RKO (cell line): ENCODE results near the gene TMEM156.

Experiments used
- DNase-seq: peaks from one replicate; pipeline ENCODE4 v3.0.0-alpha.2; 2016; ENCODE audit warnings: low spot score

The TMEM156 gene

DNA sequence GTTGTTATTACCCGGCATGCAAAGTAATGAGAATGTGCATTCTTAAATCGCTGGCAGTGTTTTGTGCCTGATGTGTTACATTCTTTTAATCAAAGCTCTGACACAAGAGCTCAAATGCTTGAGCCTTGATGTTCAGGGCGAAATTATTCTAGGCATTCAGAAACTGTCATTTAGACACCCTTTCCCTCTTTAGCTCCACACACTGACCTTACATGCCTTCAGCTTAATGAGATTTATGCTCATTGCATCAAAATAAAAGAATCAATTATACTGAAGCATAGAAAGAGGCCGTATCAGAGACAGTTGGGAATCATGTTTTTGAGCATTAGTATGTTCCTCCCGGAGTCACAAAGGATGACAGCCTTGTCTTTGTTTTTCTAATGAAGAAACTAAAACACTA lies 107.9 kb downstream of the TMEM156 start:
- no peak for DNase-seq

DNA sequence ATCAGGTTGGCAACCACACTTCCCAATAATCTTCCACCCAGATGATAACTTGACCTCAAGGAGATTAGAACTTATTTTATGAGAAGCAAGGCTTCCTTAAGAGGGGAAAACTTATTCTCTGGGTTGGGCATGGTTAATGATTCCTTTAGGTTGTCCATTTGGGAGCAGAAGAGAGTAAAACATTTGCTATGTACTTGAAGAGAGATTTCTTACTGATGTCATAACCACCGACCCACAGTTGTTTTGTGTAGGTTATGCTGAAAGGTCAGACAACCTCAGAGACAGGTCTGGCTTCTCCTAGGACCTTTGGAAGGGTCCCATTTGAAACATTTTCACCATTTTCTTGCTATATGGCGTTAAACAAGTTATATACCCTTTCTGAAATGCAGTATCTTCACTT lies 108.5 kb downstream of the TMEM156 start:
- DNase-seq: no peak

DNA sequence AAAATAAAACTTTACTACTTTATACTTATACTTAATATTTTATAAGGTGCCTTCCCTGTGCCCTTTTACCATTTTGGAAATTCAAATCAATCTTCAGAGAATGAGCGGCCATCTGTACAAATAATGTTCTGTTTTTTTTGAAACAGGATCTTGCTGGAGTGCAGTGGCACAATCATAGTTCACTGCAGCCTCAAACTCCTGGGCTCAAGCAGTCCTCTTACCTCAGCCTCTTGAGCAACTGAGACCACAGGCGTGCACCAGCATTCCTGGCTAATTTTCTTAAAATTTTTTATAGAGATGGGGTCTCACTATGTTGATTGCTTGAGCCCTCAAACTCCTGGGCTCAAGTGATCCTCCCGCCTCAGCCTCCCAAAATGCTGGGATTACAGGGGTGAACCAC lies 111.1 kb downstream of the TMEM156 start:
- DNase-seq: no peak

DNA sequence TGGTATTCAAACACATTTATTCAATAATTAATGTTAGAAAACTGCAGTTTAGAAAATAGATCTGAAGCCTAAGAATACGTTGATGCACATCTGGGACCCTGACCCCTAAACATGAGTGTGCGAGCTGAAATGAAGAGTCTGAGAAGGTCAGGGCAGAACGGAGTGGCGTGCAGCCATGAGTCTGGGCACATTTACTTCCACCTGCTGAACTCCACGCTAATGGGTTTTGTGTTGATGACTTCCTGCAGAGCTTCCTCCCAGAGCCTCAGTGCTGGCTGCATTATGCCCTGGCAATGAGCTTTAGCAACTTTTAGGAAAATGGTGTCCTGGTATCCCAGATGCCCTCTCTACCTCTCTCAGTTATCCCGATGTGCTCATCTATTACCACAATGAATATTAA lies 111.5 kb downstream of the TMEM156 start:
- no peak for DNase-seq

DNA sequence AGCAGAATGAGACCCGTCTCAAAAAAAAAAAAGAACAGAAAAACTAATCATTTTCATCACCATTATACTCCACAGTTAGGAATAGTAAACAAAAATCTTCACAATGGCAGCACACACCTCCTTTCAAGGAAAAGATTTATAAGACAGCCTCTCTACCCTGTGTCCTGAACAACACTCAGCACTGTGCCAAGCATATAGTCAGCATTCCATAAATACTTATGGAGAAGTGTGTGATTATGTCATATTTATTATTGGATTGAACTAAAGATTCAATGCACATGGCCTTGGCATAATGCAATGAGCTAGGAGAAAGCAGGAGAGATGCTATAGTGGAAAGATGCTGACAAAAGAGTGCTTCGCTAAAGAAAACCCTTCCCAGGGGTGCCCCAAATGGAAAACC lies 112.0 kb downstream of the TMEM156 start:
- DNase-seq: no peak

DNA sequence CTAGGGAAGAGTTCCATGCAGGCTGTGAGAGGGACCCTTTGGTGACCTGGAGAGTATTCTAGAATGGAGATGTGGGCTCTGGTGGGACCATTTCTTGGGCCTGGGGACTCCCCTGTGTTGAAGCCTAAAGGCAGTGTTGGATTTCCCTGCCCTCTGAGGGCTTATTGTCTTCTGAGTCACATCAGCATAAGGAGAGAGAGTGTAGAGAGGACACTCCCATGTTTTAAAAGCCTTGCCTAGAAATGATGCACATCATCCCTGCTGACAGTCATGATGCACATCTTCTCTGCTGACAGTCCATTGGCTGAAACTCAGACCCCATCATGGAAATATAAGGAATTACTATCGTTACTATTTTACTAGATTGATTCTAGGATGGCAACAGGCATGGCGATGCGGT lies 112.7 kb downstream of the TMEM156 start:
- DNase-seq: no peak

DNA sequence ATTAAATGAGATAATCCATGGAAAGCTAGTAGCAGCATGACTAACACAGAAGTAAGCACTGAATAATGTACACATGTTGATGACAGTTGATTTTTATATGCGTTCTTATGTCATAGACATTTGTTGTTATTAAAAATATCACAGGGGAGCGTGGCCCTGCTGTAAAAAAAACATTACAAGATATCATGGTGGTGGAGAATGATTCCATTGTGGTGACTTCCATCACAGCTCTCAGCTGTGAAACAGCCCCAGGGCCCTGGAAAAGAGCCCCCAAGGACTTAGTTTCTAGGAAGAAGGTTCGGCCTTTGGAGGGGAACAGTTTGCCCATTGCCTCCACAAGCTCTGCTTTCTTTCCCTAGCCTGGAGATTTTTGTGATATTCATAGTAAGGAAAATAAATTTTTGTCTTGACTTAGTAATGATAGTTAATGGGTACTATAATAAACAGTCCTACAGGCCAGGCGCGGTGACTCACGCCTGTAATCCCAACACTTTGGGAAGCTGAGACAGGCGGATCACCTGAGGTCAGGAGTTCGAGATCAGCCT lies 114.7 kb downstream of the TMEM156 start:
- no peak for DNase-seq
